H1 (cell line): ENCODE measurements around the gene TPPP3. TPM values are rescaled to one million over a fixed set of nuclear protein-coding genes. Genes with fewer than 3 reads are reported as not detected.

Experiments used
- KDM4A ChIP-seq: IDR thresholded peaks from one replicate; pipeline ENCODE4 v1.7.1; 2012; ENCODE audit warnings: low read depth, mild to moderate bottlenecking, moderate library complexity, low read length, inconsistent platforms; ENCODE audit not compliant: severe bottlenecking
- polyA plus RNA-seq, 7 experiments: library from polyadenylated mRNA; depleted of rRNA in 3 of 7; stranded (reverse) in 5 of 7; unstranded in 2 of 7; fragments of >200 nt in 5 of 7; fragments of 200-250 nt in 2 of 7; gene quantifications; 1 replicate in 5 of 7; 2 replicates in 1 of 7; 4 replicates in 1 of 7; pipeline versions ENCODE4 v1.2.1 to v1.2.3, GENCODE V29; 2011 to 2013; ENCODE audit warnings: missing spikeins in 2 of 7, mixed read lengths in 2 of 7
- total RNA-seq: library from RNA; stranded (reverse); fragmentation: NEBNext Ultra II Directional; extraction: Animal tissue kit (Norgen Biotek cat#: 25700); gene quantifications from 2 replicates; pipeline ENCODE4 v1.2.1, GENCODE V29; 2021

Gene TPPP3
- total and polyA plus RNA-seq, 2 of the 8 experiments (the other 6 are each of a cell fraction or from before 2014, with no cell fraction given), result 0.77 to 1.0 TPM

GRCh38 chr16:67433131-67433719 lies 39.9 kb upstream of the TPPP3 start (continued):
- TF ChIP-seq KDM4A, result no peak
